Muscle of arm (tissue), 12 donors: ENCODE measurements around the gene RUNX2. TPM values are rescaled to one million over a fixed set of nuclear protein-coding genes. Genes with fewer than 3 reads are reported as not detected.
A peak's percentile ranks its signal among the peaks of the same experiment; 100 is the strongest.
"Not testable (repeated sequence)": the region's sequence is repeated elsewhere in the genome, so short reads cannot be mapped to it uniquely, and the experiment has no call there.

Source experiments
- DNase-seq: peaks from one replicate; pipeline ENCODE4 v3.0.0-alpha.2; 2013
- polyA plus RNA-seq, 12 donors: library from polyadenylated mRNA; unstranded; fragments of 120-200 nt; gene quantifications; one replicate each; pipeline ENCODE4 v1.2.1, GENCODE V29; 2013; ENCODE audit not compliant: insufficient read length in 12 of 12

The RUNX2 gene
- polyA plus RNA-seq, 12 donors: 0.34 to 5.9 (median 1.3) TPM; not detected in 1

DNA sequence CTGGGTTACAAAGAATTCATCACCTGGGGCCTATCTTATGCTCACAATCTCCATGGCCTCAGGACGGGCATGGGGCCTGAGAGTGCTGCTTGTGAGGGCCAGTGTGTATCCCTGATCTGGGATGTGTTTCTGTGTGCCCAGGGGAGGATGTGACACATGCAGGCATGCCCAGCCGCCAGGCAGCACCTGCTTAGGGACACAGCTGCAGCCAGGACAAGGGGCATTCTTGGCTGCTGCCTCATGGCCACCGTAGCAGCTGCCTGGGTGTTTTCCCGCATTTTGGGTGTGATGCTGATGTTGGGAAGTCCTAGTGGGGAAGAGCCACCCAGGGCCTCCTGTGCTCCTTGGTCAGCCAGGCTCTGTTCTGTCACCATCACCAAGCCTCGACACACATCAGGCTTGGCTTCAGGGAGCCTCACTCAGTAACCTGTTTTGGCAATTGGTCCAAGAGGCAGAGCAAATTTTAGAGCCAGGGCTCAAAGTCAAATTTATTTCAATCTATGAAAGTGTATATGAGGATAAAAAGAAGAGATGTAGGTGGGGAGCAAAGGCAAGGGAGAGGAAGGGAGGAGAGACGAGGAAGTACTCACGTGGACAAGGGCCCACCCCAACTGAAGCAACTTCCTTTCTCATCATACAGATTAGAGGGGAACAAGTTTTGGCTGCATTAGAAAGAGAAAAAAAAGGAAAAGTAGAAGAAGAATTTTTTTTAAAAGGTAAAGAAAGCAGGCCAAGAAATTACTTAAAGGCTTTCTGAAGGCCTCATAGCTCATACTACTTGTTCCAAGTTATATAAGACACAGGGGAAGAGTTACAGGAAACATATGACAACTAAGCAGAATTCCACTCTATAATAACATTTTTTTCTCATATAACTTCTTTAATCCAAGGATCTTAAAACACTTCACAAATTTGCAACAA, 319.5 kb downstream of the RUNX2 start:
- DNase-seq: no peak

DNA sequence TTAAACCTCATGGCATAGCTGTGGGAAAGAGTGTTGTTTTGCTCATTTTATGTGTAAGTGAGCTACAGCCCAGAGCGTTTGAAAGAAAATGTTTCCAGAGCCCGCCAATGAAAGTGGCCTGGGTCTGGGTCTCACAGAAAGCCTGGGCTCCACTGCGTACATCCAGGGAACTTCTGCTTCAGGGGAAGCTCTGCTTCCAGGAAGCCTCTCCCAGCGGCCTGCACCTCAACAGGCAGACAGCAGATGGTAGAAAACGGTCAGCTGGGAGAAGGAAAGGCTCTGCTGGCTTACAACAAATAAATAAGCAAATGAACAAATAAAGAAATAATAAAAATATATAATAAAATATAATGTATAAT, 320.1 kb downstream of the RUNX2 start:
- no peak for DNase-seq

DNA sequence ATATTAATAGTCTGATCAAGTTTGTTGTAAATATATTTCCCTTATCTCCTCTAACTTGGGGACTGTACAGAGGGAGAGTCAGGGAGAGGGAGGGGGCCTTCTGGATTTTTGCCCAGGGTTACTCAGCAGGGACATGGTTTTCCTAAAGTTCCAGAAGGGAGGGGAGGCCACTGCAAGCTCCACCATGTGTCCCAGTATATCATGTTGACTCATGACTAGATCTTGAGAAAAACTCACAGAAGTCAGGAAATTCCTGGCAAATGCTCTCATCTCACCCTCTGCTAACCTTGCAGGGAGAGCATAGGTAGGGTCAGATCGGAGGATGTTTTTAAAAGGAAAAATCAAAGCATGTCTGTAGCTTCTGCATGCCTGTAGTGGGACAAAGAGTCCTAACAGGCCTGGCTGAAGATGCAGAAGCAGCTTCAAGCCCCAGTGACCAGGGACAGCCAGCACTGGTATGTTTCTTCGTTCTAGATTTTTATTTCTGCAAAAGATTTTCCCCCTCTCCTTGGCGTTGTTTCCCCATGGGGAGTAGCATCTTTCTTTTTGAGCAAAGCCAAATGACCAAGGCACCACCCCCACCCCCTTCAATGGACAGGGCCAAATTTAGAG, 322.5 kb downstream of the RUNX2 start:
- no peak for DNase-seq

DNA sequence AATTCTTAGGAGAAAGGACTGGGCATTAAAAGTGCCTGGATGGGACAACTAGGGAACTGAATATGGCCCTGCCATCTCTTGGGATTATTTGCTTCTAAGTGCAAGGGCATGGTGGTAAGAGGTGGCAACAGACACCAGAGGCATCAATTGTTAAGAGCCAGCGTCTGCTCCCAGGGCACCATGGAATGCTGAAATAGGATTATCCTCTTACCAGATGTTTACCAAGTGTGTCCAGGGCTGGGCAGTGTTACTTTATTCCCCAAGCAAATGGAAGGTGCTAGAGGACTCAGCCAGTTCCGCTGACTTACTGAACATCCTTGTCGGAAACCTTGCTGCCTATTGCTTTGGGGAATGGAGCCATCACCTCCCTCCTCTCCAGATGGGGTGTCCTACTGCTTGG, 323.2 kb downstream of the RUNX2 start:
- no peak for DNase-seq

DNA sequence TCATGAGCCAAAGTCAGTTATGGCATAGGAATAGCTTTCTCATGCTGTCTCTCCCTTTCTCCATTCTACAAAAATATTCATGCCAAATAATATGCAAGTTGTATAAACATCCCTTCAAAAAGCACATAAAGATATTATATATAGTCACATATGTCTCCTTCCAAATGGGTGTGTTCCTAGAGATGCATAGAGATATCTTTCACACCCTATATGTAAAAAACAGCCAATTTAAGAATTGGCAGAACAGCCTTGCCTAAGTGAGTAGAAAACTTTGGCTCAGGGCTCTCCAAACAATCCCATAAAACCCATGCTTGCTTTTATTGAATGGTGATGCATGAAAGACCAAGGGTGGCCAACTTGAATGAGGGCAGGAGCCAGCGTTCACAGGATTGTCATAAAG, 324.3 kb downstream of the RUNX2 start:
- DNase-seq: no peak

DNA sequence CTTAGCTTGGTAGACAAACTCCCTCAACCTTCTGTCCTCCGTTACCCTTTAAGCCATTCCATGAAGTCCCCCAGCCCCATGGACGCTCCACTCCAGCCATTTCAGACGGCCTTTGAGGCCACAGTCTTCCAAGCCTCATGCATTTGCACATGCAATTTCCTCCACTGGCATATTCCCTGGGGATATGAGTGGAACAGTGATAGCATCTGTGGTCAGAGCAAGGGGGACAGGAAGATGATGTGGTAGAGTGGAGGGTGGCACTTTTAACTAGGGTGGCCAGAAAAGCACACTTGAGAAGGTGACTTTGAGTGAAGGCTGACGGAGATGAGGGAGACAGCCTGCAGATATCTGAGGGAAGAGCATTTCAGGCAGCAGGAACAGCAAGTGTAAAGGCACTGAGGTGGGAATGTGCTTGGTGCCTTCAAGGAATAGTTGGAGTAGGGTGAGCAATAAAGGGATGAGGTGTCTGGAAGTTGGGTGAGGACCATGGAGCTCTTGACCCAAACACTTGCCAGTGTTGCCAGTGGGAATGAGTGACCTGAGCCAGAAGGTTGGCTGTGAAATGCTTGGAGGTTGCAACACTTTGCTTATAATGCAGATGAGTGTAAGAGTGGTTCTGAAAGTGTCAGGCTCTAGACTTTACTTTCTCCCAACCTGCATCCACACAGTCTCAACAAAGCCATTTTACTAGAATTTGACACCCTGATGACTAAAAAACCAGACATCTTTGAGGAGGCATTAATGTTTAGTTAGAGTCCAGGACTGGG, 325.2 kb downstream of the RUNX2 start:
- DNase-seq: no peak

DNA sequence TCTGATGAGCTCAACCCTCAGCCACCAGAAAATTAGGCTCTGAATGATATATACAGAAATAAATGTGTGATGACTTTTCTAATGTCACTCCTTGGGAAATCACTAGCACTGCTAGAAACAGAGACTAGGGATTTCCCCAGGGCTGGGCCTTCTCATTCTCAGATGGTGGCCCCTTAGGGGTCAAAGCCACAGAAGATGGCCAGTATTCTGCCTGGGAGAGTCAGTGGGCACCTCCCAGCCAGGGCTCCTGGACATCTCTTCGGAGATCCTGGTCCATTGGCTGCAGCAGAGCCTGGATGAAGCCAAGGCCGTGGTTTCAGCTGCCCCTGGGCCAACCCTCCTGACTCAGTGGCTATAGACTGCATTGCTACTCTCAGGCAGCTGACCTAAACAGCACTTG, 326.5 kb downstream of the RUNX2 start:
- no peak for DNase-seq

DNA sequence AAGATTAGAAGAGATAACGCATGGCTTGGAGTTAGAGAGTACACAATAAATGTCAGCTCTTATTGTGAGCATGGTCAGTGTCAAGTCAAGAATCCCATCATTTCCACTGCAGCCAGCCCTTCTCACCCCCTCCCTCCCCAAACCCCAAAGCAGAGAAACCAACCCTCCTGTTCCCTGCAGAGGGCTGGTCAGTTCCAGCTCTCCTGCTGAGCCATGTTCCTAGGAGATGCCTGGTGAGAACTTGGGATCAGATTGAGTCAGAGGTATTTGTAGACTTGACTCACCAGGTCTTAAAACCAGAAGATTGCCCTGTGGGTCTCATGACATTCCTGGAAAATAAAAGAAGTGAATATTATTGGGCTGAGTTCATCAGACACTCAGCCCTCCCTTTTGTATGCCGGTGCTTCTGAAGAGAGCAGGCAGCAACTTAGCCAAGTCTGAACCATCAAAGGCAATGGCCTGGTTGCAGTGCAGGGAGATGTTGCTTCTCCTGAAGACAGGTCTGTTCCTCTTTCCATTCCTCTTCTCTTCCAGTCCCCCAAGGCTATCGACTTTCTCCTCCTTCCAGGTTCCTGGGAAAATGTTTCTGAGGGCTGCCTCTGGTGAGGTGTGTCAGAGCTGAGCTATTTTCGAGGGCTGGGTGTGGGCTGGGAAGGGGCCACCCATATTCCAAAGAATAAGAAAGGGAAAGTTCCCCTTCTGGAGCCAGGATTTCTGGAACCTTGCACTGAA, 327.8 kb downstream of the RUNX2 start:
- DNase-seq: no peak

DNA sequence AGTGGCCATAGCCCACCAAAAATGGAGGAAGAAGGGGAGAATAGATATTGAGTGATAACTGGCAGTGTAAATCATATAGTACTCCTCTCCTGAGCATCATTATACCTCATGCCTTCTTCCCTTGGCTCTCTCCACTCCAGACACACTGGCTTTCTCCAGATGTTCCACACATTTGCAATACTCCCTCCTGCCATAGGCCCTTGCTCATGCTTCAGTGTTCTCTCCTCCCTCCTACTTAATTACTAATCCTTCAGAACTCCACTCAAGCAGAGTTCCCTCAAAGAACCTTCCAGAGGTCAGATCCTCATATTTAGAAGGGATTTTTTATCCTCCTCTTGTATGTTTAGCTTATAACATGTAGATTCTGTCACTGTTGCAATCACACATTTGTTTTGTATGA, 329.1 kb downstream of the RUNX2 start:
- no peak for DNase-seq

DNA sequence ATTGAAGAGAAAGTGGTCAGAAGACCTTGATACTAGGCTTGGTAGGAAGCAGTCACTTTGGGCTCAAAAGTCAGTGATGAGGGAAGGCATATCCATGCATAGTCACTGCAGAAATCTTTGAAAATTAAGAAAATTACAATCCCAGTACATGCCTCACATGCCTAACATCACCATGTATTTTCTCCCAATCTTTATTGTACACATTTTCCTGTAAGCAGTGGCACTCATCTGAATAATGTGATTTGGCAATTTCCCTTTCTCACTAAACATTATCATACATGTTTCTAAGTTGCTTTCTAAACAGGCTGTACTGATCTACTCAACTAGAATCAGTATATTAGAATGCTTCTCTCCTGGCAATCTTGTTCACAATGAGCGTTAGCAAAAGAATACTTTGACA, 330.3 kb downstream of the RUNX2 start:
- no peak for DNase-seq

DNA sequence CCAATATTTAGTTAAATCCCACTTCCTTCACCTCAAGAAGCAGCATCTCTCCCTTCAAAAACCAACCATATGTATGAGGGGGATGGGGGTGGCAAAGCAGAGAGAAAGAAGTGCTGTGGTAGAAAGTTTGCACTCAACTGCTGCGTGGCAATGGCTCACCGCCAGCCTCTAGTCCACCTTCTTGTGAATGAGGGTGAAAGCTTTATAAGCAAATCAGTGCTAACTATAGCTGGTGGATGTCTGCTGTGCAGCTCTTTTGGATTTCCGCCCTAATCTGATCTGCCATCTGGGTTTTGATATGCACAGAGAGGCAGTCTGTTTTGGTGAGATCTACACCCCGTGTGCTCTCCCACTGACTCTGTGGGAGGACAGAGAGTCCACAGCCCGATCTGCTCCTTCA, 330.8 kb downstream of the RUNX2 start:
- no peak for DNase-seq

DNA sequence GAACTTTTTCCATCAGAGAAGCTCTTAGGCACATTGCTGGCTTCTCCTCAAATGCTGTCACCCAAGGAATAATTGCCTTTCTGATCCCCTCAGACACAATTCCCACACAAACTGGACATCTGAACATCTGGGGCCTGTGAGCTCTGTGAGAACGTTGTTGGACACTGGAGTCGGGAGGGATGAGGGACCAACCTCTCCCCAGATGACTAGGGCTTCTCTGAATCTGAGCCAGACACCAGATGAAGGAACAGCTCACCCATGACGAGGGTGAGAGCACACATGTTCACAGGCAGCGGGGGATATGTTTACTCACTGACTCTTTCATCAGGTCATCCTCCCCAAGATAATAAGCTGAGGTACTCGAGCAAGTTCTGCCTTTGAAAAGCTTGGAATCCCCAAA, 333.5 kb downstream of the RUNX2 start:
- DNase-seq: no peak

DNA sequence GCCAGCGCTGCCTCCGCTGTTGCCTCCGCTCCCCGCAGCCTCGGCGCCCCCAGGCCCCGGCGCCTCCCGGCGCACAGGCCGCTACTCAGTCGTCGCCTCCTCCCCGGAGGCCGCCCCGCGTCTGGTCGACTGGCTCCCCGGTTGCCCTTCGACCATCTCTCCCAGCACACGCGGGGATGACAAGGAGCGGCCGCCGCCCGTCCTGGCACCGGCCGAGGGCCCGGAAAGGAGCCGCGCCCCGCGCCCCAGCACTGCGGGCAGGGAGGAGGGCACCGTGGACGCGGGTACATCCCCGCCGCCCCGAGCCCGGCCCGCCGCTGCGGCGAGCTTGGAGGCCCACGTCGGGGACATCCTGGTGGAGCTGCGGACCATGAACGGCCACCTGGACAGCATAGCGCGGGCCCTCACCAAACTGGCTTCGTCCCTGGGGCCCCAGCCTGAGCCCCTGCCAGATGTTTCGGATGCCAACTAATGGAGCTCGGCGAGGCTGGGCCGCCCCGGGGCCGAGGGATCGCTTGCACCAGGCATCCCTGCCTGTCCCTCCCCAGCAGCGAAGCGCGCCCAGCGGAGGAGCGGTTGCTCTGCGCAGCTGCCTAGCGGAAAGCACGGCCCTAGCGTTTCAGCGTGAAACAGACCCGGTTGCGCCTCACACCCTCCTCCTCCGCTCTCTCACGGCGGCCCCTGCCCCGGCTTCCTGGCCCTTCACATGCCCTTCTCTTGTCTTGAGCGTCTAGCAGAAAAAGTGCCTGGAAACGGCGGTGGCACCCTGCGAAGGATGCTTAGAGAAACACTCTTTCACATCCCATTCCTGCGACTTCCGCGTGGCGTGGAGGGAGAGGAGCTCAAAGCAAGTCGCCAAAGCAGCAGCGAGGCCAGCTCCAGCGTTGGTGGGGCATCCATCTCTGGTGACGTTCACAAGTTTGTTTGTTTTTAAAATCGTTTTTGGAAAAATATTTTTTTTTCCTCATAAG, 335.4 kb downstream of the RUNX2 start:
- DNase-seq: peak; percentile 45

DNA sequence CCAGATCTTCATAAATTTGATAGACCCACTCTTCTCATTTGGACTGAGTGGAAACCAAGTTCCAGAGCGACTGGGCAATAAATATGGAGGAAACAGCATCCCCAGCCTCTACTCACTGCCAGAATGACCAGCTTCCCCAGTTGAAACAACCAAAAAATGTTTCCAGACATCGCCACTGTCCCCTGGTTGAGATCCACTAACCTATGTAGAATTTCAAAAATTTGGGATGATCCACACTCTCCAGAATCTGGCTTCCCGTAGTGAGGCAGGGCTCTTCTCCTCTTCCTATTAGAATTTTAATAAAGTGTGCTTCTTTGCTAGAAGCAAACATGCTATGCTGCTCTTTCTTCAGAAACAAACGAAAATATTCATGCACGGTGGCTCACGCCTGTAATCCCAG, 336.6 kb downstream of the RUNX2 start:
- DNase-seq: no peak

DNA sequence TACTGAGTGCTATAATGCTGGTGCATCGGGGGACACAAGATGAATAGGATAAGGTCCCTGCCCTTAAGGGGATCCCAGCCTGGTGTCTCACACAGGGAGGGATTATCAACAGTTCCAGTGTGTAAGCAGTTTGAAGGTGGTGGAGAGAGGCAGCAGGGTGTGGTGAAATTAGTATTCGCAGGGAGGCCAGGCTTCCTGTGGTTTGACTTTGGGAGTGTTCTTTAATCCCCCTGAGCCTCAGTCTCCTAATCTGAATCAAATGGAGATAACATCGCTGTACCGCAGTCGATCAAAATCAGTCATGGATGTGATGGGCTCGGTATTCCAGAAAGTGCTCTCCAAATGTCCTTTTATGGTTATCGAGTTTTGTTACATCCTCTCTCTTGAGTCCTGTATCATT, 337.7 kb downstream of the RUNX2 start:
- no peak for DNase-seq

DNA sequence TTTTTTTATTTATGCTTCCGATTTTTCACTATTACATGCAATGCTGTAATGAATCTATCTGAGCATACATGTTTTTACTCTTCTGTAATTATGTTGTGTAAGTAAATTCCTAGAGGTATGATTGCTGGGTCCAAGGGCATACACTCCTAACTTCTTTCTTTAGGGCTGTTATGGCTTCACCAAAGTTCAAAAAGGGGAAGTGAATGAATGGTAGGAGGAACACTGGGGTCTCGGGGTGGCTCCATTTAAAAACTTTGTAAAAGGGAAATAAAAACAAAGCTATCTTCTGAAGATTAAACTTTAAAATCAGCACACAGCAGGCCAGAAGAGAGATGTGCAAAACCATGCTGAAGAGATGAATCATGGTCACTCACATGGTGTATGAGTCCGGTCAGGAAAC, 338.7 kb downstream of the RUNX2 start:
- no peak for DNase-seq

DNA sequence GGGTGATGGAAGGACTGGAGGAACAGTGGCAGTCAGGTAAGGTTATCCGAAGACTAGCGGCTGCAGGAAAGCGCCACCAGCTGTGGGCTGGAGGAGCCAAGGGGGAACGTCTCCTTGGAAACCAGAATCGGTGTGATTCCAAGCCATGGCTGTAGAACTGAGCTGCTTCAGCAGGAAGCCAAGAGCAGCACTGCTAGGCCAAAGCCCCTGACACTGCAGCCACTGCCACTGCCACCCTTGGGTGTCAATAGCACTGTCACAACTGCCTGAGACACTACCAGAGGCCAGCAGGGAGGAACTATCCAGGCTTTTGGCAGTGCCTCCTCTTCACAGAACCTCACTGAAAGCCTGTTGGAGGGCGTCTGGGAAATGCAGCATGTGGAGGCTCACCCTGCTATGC, 339.2 kb downstream of the RUNX2 start:
- peak; percentile 23 for DNase-seq

DNA sequence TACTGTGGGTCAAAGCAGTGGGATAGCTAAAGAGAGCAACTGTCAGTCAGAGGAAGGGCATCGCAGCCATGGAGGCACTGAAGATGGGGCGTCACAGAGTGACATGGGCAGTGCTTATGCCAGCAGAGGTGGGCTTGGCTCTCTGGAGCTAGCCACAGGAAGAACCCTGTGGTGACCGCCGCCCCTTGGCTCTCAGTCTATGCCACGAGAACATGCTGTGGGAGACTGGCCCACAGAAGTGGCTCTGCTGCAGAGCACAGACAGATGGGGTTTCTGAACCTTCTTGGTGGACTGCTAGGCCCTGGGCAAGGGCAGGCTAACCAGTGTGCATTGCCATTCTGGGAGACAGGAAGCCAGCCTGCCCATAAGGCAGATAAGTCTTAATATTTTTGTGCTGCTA, 339.6 kb downstream of the RUNX2 start:
- DNase-seq: no peak

DNA sequence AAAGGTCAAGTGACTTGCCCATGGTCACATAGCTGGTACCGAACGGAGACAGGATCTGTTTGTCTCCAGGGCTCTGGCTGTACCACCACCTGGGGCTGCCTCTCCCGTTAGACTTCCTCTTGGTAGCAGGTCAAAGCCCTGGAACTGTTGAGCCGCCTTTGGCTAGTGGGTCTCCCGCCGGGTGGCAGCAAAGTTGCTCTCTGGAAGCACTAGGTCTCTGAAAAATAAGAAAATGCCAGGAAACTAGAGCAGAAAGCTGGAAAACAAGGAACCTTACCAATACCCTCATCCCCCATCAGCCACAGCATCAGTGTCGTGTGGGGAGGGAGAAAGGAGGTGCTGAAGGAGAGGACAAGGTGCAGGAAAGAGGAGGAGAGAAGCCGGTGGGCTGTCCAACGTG, 340.6 kb downstream of the RUNX2 start:
- DNase-seq: no peak

DNA sequence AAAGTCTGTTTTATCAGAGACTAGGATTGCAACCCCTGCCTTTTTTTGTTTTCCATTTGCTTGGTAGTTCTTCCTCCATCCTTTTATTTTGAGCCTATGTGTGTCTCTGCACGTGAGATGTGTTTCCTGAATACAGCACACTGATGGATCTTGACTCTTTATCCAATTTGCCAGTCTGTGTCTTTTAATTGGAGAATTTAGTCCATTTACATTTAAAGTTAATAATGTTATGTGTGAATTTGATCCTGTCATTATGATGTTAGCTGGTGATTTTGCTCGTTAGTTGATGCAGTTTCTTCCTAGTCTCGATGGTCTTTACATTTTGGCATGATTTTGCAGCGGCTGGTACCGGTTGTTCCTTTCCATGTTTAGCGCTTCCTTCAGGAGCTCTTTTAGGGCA, 345.0 kb downstream of the RUNX2 start:
- not testable (repeated sequence) for DNase-seq

DNA sequence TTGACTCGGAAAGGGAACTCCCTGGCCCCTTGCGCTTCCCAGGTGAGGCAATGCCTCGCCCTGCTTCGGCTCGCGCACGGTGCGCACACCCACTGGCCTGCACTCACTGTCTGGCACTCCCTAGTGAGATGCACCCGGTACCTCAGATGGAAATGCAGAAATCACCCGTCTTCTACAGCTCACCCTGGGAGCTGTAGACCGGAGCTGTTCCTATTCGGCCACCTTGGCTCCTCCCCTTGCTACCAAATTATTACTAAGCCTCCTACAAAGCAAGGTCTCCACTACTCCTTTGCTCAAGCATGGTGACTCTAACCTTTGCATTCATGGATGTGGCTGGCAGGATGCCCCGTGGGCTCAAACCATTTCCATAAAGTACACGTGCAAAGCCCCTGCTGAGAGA, 347.0 kb downstream of the RUNX2 start:
- not testable (repeated sequence) for DNase-seq
